ENCODE data around the gene CADM1. TPM values are rescaled to one million over a fixed set of nuclear protein-coding genes. Genes with fewer than 3 reads are reported as not detected.
"Not testable (repeated sequence)": the region's sequence is repeated elsewhere in the genome, so short reads cannot be mapped to it uniquely, and the experiment has no call there.

CADM1 gene
- total RNA-seq, 1 donor from 2014 or later: 20.3 TPM

- no peak for DNase-seq (ENCODE audit: low spot score)
Measured at GRCh38 chr11:115477410-115477809, 26.8 kb downstream of the CADM1 start.

DNA sequence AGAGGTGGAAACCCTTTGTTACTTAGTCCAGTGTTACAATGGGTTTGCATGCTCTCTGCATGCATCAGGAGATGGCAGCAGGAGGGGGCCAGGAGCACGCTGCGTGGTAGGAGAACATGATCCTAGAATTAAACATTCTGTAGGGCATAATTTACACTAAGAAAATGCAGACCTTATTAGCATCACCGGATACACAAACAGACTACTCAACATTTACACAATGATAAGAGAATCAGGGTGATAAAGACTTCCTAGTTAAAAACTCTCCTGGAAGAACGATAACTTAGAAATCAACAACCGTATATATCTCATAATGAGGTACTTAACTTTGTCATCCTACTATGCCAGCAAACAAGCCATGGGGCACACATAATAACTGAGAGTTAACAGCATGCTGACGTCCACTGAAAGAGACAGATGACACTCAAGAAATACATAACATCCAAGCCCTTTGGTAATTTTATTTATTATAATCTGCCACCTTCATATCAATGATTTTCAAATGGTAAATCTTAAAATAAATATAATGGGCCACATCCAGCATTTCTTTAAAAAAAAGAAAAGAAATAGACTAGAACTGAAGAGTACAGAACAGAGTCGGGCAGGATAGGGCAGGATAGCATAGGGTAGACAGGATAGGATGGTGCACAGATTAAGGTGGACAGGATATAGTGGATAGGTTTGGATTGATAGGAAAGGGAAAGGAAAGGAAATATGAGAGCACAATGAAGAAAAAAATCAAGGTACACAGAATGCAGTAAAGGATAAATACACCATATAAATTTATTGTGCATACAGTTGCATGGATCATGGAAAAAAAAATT lies 27.5 kb downstream of the CADM1 start:
- no peak for DNase-seq (ENCODE audit: low spot score)

GRCh38 chr11:115475564-115475963 lies 28.7 kb downstream of the CADM1 start:
- DNase-seq (ENCODE audit: low spot score): no peak

DNA sequence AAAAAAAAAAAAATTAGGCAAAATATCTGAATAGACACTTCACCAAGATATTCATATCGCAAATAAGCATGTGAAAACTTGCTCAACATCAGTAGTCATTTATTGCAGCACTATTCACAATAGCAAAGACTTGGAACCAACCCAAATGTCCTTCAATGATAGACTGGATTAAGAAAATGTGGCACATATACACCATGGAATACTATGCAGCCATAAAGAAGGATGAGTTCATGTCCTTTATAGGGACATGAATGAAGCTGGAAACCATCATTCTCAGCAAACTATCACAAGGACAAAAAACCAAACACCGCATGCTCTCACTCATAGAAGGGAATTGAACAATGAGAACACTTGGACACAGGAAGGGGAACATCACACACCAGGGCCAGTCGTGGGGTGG lies 29.9 kb downstream of the CADM1 start:
- DNase-seq (ENCODE audit: low spot score): not testable (repeated sequence)

DNA sequence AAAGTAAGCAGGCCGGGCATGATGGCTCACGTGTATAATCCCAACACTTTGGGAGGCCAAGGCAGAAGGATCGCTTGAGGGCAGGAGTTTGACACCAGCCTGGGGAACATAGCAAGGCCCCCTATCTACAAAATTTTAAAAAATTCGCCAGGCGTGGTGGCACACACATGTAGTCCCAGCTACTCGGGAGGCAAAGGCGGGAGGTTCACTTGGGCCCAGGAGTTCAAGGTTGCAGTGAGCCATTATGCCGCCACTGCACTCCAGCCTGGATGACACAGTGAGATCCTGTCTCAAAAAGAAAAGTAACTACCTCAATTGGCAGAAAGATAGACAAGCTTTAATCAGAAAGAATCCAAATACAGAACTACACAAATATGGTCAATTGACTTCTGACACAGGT lies 31.0 kb downstream of the CADM1 start:
- DNase-seq (ENCODE audit: low spot score): no peak

DNA sequence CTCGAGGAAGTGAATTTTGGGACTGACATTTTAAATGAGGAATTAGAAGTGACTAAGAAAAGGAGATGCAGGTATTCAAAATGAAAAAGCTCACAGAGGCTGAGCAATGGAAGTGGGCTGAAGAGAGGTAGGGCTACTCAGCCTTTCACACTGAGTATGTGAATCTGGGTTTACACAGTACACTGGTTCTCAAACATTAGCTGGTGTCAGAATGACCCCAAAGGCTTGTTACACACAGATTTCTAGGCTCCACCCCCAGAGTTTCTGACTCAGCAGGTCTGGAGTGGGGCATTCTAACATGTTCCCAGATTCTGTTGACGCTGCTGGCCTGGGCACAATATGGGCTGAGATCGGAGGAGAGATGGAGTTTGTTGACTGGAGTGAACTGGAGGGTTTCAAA lies 32.8 kb downstream of the CADM1 start:
- no peak for DNase-seq (ENCODE audit: low spot score)

DNA sequence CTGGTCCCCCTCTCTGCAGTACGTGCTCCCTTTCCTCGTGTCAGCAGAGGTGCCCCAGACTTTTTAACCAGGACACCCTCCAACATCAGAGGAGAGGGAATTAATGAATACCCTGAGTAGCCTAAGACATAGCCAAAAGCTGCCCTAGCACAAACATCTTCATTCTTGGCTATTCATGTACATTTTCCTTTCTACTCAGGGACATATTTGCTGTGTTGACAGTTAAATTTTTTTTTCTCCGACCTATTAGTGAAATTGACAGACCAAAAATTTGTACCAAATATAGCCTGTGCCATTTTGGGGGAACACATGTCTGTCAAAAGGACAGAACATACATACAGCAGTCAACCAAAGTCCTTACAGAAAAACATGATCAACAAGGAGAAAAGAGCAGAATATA lies 33.3 kb downstream of the CADM1 start:
- DNase-seq (ENCODE audit: low spot score): no peak

GRCh38 chr11:115469361-115469760 lies 34.9 kb downstream of the CADM1 start:
- no peak for DNase-seq (ENCODE audit: low spot score)

DNA sequence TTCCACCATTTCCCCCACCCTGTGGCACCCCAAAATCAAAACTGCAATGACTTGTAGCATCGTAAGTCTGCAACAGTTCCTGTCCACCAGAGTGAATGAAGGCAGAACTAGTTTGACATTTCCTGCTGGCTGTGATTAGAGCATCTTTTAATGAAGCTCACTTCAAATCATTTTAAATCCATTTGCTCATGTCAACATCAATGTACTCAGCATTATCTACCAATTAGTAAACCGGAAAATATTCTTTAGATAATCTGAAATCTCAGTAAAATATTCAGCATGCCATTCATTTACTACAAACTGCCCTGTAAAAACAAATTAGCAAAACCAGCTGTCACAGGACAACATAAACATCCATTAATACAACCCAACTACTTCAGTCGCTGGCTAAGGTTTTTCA lies 38.1 kb downstream of the CADM1 start:
- no peak for DNase-seq (ENCODE audit: low spot score)

- DNase-seq (ENCODE audit: low spot score): no peak
Measured at GRCh38 chr11:115464269-115464668, 39.9 kb downstream of the CADM1 start.

GRCh38 chr11:115463606-115464005 lies 40.6 kb downstream of the CADM1 start:
- DNase-seq (ENCODE audit: low spot score): no peak

DNA sequence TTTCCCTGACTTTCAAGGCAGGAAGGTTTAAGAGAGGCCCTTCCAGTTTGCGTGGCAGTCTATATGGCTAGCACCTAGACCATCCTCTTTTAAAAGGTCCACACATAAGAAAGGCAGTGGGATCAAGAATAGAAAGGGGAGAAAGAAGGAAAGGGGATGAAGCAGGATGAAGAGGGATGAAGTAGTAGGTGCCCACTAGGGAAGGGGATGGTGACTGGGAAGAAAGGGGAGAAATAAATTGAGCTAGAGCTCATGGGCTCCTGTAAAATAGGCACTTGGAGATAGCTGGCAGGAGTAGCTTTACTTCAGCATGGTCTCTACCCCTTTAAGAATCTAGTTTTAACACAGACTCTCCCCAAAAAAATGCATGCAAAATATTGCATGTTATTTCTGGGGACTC lies 41.5 kb downstream of the CADM1 start:
- DNase-seq (ENCODE audit: low spot score): no peak

DNA sequence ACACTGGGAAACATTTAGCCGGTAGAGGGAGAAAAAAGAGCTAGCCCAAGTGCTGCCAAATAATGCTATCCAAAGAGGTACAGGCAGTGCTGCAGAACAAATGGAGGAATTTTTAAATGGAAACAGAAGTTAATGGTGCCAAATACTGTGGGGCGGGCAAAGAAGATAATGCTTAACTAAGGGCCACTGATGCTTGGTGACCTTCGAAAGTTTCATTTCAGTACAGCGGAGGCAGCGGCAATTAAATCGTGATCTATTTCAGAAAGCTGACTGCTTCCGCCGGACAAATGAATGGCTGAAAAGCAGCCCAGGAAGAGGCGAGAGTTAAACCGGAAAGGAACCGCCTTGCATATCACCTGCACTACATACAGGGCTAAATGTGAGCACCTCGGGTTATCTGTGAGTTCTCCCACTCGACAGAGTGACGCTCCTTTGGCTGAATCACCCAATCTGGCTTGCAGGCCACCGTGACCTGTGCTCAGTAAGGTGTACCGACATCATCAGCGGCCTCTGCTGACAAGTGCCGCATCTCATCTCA lies 42.1 kb downstream of the CADM1 start:
- DNase-seq (ENCODE audit: low spot score): no peak

DNA sequence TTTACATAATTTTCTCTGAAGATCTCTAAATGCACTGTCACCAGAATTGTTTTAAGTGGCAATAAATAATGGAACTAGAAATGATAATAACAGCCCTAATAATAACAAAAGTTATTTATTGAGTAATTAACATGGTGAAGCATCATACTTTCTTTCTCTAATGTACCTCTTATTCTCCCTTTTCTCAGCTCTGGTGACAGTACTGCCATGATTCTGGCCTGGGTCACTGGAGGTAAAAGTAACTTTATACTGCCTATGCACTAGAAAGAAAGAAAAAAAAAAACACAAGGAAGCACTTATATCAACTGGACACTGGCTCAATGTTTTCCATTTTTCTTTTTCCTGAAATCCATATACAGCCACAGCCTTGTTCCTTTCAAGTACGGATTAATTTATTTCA lies 43.7 kb downstream of the CADM1 start:
- DNase-seq (ENCODE audit: low spot score): no peak

- DNase-seq (ENCODE audit: low spot score): no peak
Measured at GRCh38 chr11:115459563-115459962, 44.7 kb downstream of the CADM1 start.

GRCh38 chr11:115458877-115459276 lies 45.3 kb downstream of the CADM1 start:
- no peak for DNase-seq (ENCODE audit: low spot score)

DNA sequence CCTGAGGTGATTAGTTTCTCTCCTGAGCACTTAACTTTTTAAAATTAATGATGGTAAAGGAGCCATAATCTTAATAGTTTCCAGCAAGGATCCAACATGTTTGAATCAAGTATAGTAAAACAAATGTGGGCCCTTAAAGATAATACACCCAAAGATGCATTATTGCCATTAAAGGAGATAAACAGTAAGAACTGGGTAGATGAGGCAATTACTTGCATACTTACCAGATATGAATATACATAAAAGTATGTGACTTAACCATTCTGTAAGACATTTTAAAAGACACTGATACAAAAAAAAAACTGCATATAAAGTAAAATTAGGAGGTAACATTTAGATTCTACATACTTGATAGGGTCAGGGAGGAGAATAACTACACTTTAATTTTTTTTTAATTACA lies 48.2 kb downstream of the CADM1 start:
- no peak for DNase-seq (ENCODE audit: low spot score)

GRCh38 chr11:115455613-115456012 lies 48.6 kb downstream of the CADM1 start:
- no peak for DNase-seq (ENCODE audit: low spot score)

- no peak for DNase-seq (ENCODE audit: low spot score)
Measured at GRCh38 chr11:115454525-115454924, 49.7 kb downstream of the CADM1 start.

DNA sequence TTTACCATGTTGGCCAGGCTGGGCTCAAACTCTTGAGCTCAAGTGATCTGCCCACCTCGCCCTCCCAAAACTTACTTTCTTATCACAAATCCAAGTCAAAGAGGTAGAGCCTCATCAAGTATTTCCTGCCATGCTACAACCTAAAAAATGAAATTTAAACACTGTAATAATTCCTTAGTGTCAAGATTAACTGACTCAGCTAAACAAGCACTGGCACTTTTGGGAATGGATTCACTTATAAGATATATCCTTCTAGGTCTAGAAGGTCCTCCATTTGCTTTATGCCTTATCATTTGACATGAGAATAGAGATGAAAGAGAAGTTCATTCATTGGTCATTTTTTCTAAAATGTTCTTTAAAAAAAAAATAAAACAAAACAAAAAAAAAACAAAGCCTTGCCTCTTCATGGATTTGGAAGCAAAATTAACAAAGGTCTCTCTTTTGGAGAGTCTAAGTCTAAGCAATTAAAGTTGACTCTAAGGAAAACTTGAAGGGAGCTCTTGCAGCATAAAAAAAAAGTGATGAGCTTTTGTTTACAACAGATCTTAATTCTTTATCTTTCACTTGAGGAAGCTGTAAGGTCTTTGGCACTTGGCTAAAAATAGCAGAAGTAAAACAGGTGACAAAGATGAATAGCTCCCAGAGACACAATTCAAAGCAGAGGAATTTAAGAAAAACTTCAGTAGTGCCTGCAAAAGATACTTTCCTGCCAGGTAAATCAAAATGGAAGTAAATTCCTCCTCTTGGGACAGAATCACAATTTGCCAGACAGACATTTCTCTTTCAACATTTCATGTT lies 50.3 kb downstream of the CADM1 start:
- DNase-seq (ENCODE audit: low spot score): no peak

GRCh38 chr11:115452241-115452640 lies 52.0 kb downstream of the CADM1 start:
- DNase-seq (ENCODE audit: low spot score): no peak

GRCh38 chr11:115450519-115450918 lies 53.7 kb downstream of the CADM1 start:
- DNase-seq (ENCODE audit: low spot score): no peak

Measured in mucosa of gallbladder (tissue), 1 donor.